Activated naive CD4-positive, alpha-beta T cell treated with anti-CD3 and anti-CD28 coated beads for 36 hours (primary cell): ENCODE results near the gene ZNF674. TPM values are rescaled to one million over a fixed set of nuclear protein-coding genes. Genes with fewer than 3 reads are reported as not detected.

Source experiments
- CTCF ChIA-PET: fragments of 350-600 bp; sonication (Branson Sonifier 250); formaldehyde crosslinking; loops from one replicate; lab custom pipeline; 2021; ENCODE audit warnings: antibody characterized with exemption; lab: Charles Lee
- DNase-seq: peaks from one replicate; pipeline ENCODE4 v3.0.0-alpha.2; 2020
- H3K27ac Mint-ChIP-seq: one replicate; pipeline ENCODE4 v1.8.0; 2021; ENCODE audit warnings: mild to moderate bottlenecking, mixed read lengths
- H3K27me3 Mint-ChIP-seq: one replicate; pipeline ENCODE4 v1.8.0; 2021; ENCODE audit warnings: low read depth, mixed read lengths
- H3K36me3 Mint-ChIP-seq: one replicate; pipeline ENCODE4 v1.8.0; 2021; ENCODE audit warnings: low read depth, mixed read lengths
- H3K4me1 Mint-ChIP-seq: one replicate; pipeline ENCODE4 v1.8.0; 2021; ENCODE audit warnings: low read depth, mixed read lengths
- H3K4me3 Mint-ChIP-seq: one replicate; pipeline ENCODE4 v1.8.0; 2021; ENCODE audit warnings: mild to moderate bottlenecking, moderate library complexity, mixed read lengths
- H3K9me3 Mint-ChIP-seq: one replicate; pipeline ENCODE4 v1.8.0; 2021; ENCODE audit warnings: mixed read lengths
- intact Hi-C: fragments of 100-400 bp; cut with micrococcal nuclease; formaldehyde crosslinking; loops from one replicate; pipeline ENCODE4 v1.15.1; 2023
- total RNA-seq, 2 experiments: library from RNA; stranded (reverse); gene quantifications; one replicate each; pipeline ENCODE4 v1.2.3, GENCODE V29; 2021

The ZNF674 gene
- total RNA-seq, 2 experiments from 2014 or later: 0.94 to 1.9 TPM

- peak overlapping the region; percentile 55 for H3K4me3 Mint-ChIP-seq
- no peak for DNase-seq
- H3K27me3 Mint-ChIP-seq: peaks cover 2% of the 10 kb centered on the region
- no peaks in the 10 kb centered on the region for H3K9me3 Mint-ChIP-seq
- H3K27ac Mint-ChIP-seq: no peak overlapping the region
- intact Hi-C loops: no loop called here
- no peaks in the 10 kb centered on the region for H3K36me3 Mint-ChIP-seq
- CTCF ChIA-PET: interaction anchor here (0.7 kb wide), 1 partner anchor 130 kb away, joined by 6 read pairs; no protein-coding TSS in a partner anchor
- peaks cover 40% of the 10 kb centered on the region for H3K4me1 Mint-ChIP-seq
These were observed 31.2 kb upstream of the ZNF674 start for GRCh38 chrX:46576458-46576857.

GRCh38 chrX:46575991-46576392 lies 30.8 kb upstream of the ZNF674 start:
- Mint-ChIP-seq H3K4me1 (peaks cover 42% of the 10 kb centered on the region), H3K9me3 (no peaks in the 10 kb centered on the region), H3K36me3 (no peaks in the 10 kb centered on the region), H3K27ac (no peak overlapping the region), H3K27me3 (peaks cover 2% of the 10 kb centered on the region), H3K4me3 (peak overlapping the region; percentile 55)
- DNase-seq: no peak
- CTCF ChIA-PET: interaction anchor here (0.7 kb wide), 1 partner anchor 130 kb away, joined by 6 read pairs; no protein-coding TSS in a partner anchor
- intact Hi-C loops: no loop called here

GRCh38 chrX:46575586-46575985 lies 30.4 kb upstream of the ZNF674 start:
- intact Hi-C loops: no loop called here
- DNase-seq: no peak
- Mint-ChIP-seq H3K27me3 (peaks cover 2% of the 10 kb centered on the region), H3K9me3 (no peaks in the 10 kb centered on the region), H3K27ac (no peak overlapping the region), H3K36me3 (no peaks in the 10 kb centered on the region), H3K4me1 (peaks cover 42% of the 10 kb centered on the region), H3K4me3 (peak overlapping the region; percentile 55)
- CTCF ChIA-PET: no interaction called here

- Mint-ChIP-seq H3K27me3 (peaks cover 2% of the 10 kb centered on the region), H3K27ac (no peak overlapping the region), H3K4me3 (peak overlapping the region; percentile 69), H3K36me3 (no peaks in the 10 kb centered on the region), H3K9me3 (no peaks in the 10 kb centered on the region), H3K4me1 (peaks cover 42% of the 10 kb centered on the region)
- intact Hi-C loops: loop anchor here (1.0 to 5.0 kb wide), 3 partner anchors 67 to 863 kb away; no protein-coding TSS in a partner anchor
- DNase-seq: peak; percentile 23
- CTCF ChIA-PET: interaction anchor here (0.6 kb wide), 1 partner anchor 13 kb away, joined by 3 read pairs; no protein-coding TSS in a partner anchor
These were observed 29.7 kb upstream of the ZNF674 start for GRCh38 chrX:46574774-46575381.

GRCh38 chrX:46573892-46574773 lies 28.9 kb upstream of the ZNF674 start:
- intact Hi-C loops: loop anchor here (1.0 to 5.0 kb wide), 6 partner anchors 61 to 862 kb away; no protein-coding TSS in a partner anchor
- H3K27ac Mint-ChIP-seq: no peak overlapping the region
- no peaks in the 10 kb centered on the region for H3K36me3 Mint-ChIP-seq
- CTCF ChIA-PET: interaction anchor here (0.6 kb wide), 1 partner anchor 14 kb away, joined by 3 read pairs; no protein-coding TSS in a partner anchor
- peak overlapping the region; percentile 69 for H3K4me3 Mint-ChIP-seq
- H3K9me3 Mint-ChIP-seq: no peaks in the 10 kb centered on the region
- H3K27me3 Mint-ChIP-seq: peaks cover 2% of the 10 kb centered on the region
- DNase-seq: peak; percentile 74
- H3K4me1 Mint-ChIP-seq: peaks cover 39% of the 10 kb centered on the region

- intact Hi-C loops: loop anchor here (2.0 to 5.0 kb wide), 5 partner anchors 61 to 861 kb away; no protein-coding TSS in a partner anchor
- H3K9me3 Mint-ChIP-seq: no peaks in the 10 kb centered on the region
- peak within 1 kb of the TSS; percentile 89 for H3K27ac Mint-ChIP-seq
- CTCF ChIA-PET: interaction anchor here (1.0 to 1.2 kb wide), 5 partner anchors 10 to 112 kb away, joined by 3 read pairs; no protein-coding TSS in a partner anchor
- peak within 1 kb of the TSS; percentile 69 for H3K4me3 Mint-ChIP-seq
- H3K36me3 Mint-ChIP-seq: no peaks in the 10 kb centered on the region
- peaks cover 2% of the 10 kb centered on the region for H3K27me3 Mint-ChIP-seq
- peaks cover 39% of the 10 kb centered on the region for H3K4me1 Mint-ChIP-seq
- peak; percentile 46 for DNase-seq
These were observed 28.2 kb upstream of the ZNF674 start, which contains the start of gene CHST7 for GRCh38 chrX:46573331-46573891. TSS of gene CHST7 (plus strand) at chrX:46573765. CDS start at chrX:46573932, 167 bp downstream.

GRCh38 chrX:46572340-46572936 lies 27.2 kb upstream of the ZNF674 start:
- Mint-ChIP-seq H3K27me3 (peaks cover 2% of the 10 kb centered on the region), H3K4me3 (peak overlapping the region; percentile 69), H3K27ac (peak overlapping the region; percentile 89), H3K9me3 (no peaks in the 10 kb centered on the region), H3K4me1 (peaks cover 35% of the 10 kb centered on the region), H3K36me3 (no peaks in the 10 kb centered on the region)
- peak; percentile 56 for DNase-seq
- CTCF ChIA-PET: interaction anchor here (0.6 to 1.2 kb wide), 7 partner anchors 10 to 113 kb away, joined by 3 read pairs; no protein-coding TSS in a partner anchor
- intact Hi-C loops: loop anchor here (1.0 to 5.0 kb wide), 7 partner anchors 27 to 860 kb away; partner anchors contain the start of gene ZNF674

- H3K27ac Mint-ChIP-seq: peak overlapping the region; percentile 89
- no peaks in the 10 kb centered on the region for H3K36me3 Mint-ChIP-seq
- no peak for DNase-seq
- H3K27me3 Mint-ChIP-seq: peaks cover 2% of the 10 kb centered on the region
- peaks cover 30% of the 10 kb centered on the region for H3K4me1 Mint-ChIP-seq
- CTCF ChIA-PET: interaction anchor here (1.1 to 1.2 kb wide), 2 partner anchors 12 to 15 kb away, joined by 3 read pairs; no protein-coding TSS in a partner anchor
- no peaks in the 10 kb centered on the region for H3K9me3 Mint-ChIP-seq
- intact Hi-C loops: loop anchor here (1.0 to 5.0 kb wide), 7 partner anchors 26 to 859 kb away; partner anchors contain the start of gene ZNF674
- H3K4me3 Mint-ChIP-seq: no peak overlapping the region
These were observed 26.5 kb upstream of the ZNF674 start for GRCh38 chrX:46571423-46572339.

GRCh38 chrX:46569621-46570020 lies 24.4 kb upstream of the ZNF674 start:
- H3K9me3 Mint-ChIP-seq: no peaks in the 10 kb centered on the region
- intact Hi-C loops: loop anchor here (5.0 kb wide), 2 partner anchors 762 to 857 kb away; no protein-coding TSS in a partner anchor
- CTCF ChIA-PET: no interaction called here

GRCh38 chrX:46567388-46567787 lies 22.2 kb upstream of the ZNF674 start:
- intact Hi-C loops: no loop called here
- Mint-ChIP-seq H3K4me1 (peaks cover 15% of the 10 kb centered on the region), H3K36me3 (no peaks in the 10 kb centered on the region), H3K27me3 (no peaks in the 10 kb centered on the region), H3K9me3 (no peaks in the 10 kb centered on the region), H3K4me3 (no peak overlapping the region), H3K27ac (no peak overlapping the region)
- CTCF ChIA-PET: no interaction called here
- no peak for DNase-seq

More at GRCh38 chrX:46569621-46570020, 24.4 kb upstream of the ZNF674 start:
- Mint-ChIP-seq H3K4me1 (peaks cover 17% of the 10 kb centered on the region), H3K4me3 (no peak overlapping the region), H3K36me3 (no peaks in the 10 kb centered on the region), H3K27me3 (no peaks in the 10 kb centered on the region), H3K27ac (no peak overlapping the region)
- DNase-seq: no peak
